ENCODE measurements around the gene MMP24OS. TPM values are rescaled to one million over a fixed set of nuclear protein-coding genes. Genes with fewer than 3 reads are reported as not detected.

The MMP24OS gene
- total RNA-seq, 1 experiment from 2014 or later: 95.4 TPM

- H3K9me3 Mint-ChIP-seq (ENCODE audit: low read depth, unreplicated experiment): no peaks in the 10 kb centered on the region
- H3K4me1 Mint-ChIP-seq (ENCODE audit: low read depth, unreplicated experiment): peaks cover 72% of the 10 kb centered on the region
- TF ChIP-seq CTCF (IDR thresholded peaks at IDR 0.05; ENCODE audit: unreplicated experiment): no peak
- H3K4me3 Mint-ChIP-seq (ENCODE audit: low read depth, unreplicated experiment): no peak overlapping the region
- BruUV-seq (replicated peaks): no TSS peak
- H3K27ac Mint-ChIP-seq (ENCODE audit: unreplicated experiment): peak overlapping the region; percentile 21
- no peak for DNase-seq
- CTCF ChIA-PET: interaction anchor here (0.7 kb wide), 1 partner anchor 749 kb away, joined by 3 read pairs; no protein-coding TSS in a partner anchor
- intact Hi-C loops (cut with micrococcal nuclease; ENCODE audit: unreplicated experiment): no loop called here
- H3K27me3 Mint-ChIP-seq (ENCODE audit: unreplicated experiment): no peaks in the 10 kb centered on the region
- H3K36me3 Mint-ChIP-seq (ENCODE audit: insufficient read depth, unreplicated experiment): peaks cover 24% of the 10 kb centered on the region
These were observed 37.1 kb upstream of the MMP24OS start for GRCh38 chr20:35314816-35315631.

- peak; percentile 69 for DNase-seq
- no peaks in the 10 kb centered on the region for H3K9me3 Mint-ChIP-seq (ENCODE audit: low read depth, unreplicated experiment)
- no peak for TF ChIP-seq CTCF (IDR thresholded peaks at IDR 0.05; ENCODE audit: unreplicated experiment)
- intact Hi-C loops (cut with micrococcal nuclease; ENCODE audit: unreplicated experiment): no loop called here
- no peaks in the 10 kb centered on the region for H3K27me3 Mint-ChIP-seq (ENCODE audit: unreplicated experiment)
- H3K36me3 Mint-ChIP-seq (ENCODE audit: insufficient read depth, unreplicated experiment): peaks cover 12% of the 10 kb centered on the region
- CTCF ChIA-PET: interaction anchor here (0.6 to 1.4 kb wide), 6 partner anchors 8 to 60 kb away, joined by 3 to 8 read pairs (median 4); no protein-coding TSS in a partner anchor
- H3K4me3 Mint-ChIP-seq (ENCODE audit: low read depth, unreplicated experiment): peak overlapping the region; percentile 27
- no TSS peak for BruUV-seq (replicated peaks)
- peaks cover 65% of the 10 kb centered on the region for H3K4me1 Mint-ChIP-seq (ENCODE audit: low read depth, unreplicated experiment)
- H3K27ac Mint-ChIP-seq (ENCODE audit: unreplicated experiment): peak overlapping the region; percentile 96
These were observed 34.4 kb upstream of the MMP24OS start for GRCh38 chr20:35312318-35312717.

- CTCF ChIA-PET: interaction anchor here (0.6 to 1.4 kb wide), 6 partner anchors 8 to 60 kb away, joined by 3 to 8 read pairs (median 4); no protein-coding TSS in a partner anchor
- Mint-ChIP-seq H3K27ac (ENCODE audit: unreplicated experiment) (peak overlapping the region; percentile 96), H3K4me1 (ENCODE audit: low read depth, unreplicated experiment) (peaks cover 69% of the 10 kb centered on the region), H3K4me3 (ENCODE audit: low read depth, unreplicated experiment) (peak overlapping the region; percentile 27), H3K9me3 (ENCODE audit: low read depth, unreplicated experiment) (no peaks in the 10 kb centered on the region), H3K27me3 (ENCODE audit: unreplicated experiment) (no peaks in the 10 kb centered on the region), H3K36me3 (ENCODE audit: insufficient read depth, unreplicated experiment) (peaks cover 16% of the 10 kb centered on the region)
- no peak for DNase-seq
- TSS peak; percentile 92 for BruUV-seq (replicated peaks)
- intact Hi-C loops (cut with micrococcal nuclease; ENCODE audit: unreplicated experiment): no loop called here
- no peak for TF ChIP-seq CTCF (IDR thresholded peaks at IDR 0.05; ENCODE audit: unreplicated experiment)
These were observed 33.9 kb upstream of the MMP24OS start for GRCh38 chr20:35311822-35312221.

- H3K36me3 Mint-ChIP-seq (ENCODE audit: insufficient read depth, unreplicated experiment): peaks cover 20% of the 10 kb centered on the region
- H3K4me1 Mint-ChIP-seq (ENCODE audit: low read depth, unreplicated experiment): peaks cover 73% of the 10 kb centered on the region
- H3K27me3 Mint-ChIP-seq (ENCODE audit: unreplicated experiment): no peaks in the 10 kb centered on the region
- intact Hi-C loops (cut with micrococcal nuclease; ENCODE audit: unreplicated experiment): no loop called here
- H3K4me3 Mint-ChIP-seq (ENCODE audit: low read depth, unreplicated experiment): no peak overlapping the region
- H3K27ac Mint-ChIP-seq (ENCODE audit: unreplicated experiment): peak overlapping the region; percentile 96
- no TSS peak for BruUV-seq (replicated peaks)
- CTCF ChIA-PET: interaction anchor here (1.3 kb wide), 1 partner anchor 61 kb away, joined by 3 read pairs; no protein-coding TSS in a partner anchor
- no peak for TF ChIP-seq CTCF (IDR thresholded peaks at IDR 0.05; ENCODE audit: unreplicated experiment)
- DNase-seq: peak; percentile 81
- H3K9me3 Mint-ChIP-seq (ENCODE audit: low read depth, unreplicated experiment): no peaks in the 10 kb centered on the region
These were observed 33.5 kb upstream of the MMP24OS start for GRCh38 chr20:35311409-35311808.

All from Calu3 (cell line).